ENCODE measurements around the gene IL1R2. TPM values are rescaled to one million over a fixed set of nuclear protein-coding genes. Genes with fewer than 3 reads are reported as not detected.

The IL1R2 gene
- total and polyA plus RNA-seq, 2 of the 8 experiments (the other 6 are each of a cell fraction or from before 2014, with no cell fraction given) = 0.06 TPM; not detected in 1

- Histone ChIP-seq H3K27ac (ENCODE audit: low read depth, low read length) (no peak overlapping the region), H3K36me3 (ENCODE audit: control insufficient read depth in 2 of 4, insufficient read depth in 4 of 4, low read length in 3 of 4) (no peaks in the 10 kb centered on the region), H3K79me2 (ENCODE audit: control insufficient read depth in 1 of 2, insufficient read depth in 2 of 2, low read length in 2 of 2) (no peaks in the 10 kb centered on the region), H3K4me2 (ENCODE audit: insufficient read depth in 1 of 2, low read depth in 2 of 2, low read length in 2 of 2) (no peak overlapping the region), H4K5ac (ENCODE audit: insufficient read length, low read depth, low read length) (no peak overlapping the region), H2BK120ac (replicated peaks; ENCODE audit: low read depth, low read length) (no peak overlapping the region), H2BK20ac (ENCODE audit: low read length) (no peak overlapping the region), H3K14ac (ENCODE audit: insufficient read length) (no peak overlapping the region), H3K9me3 (ENCODE audit: insufficient read depth in 2 of 2, low read depth in 1 of 2, low read length in 1 of 2) (no peaks in the 10 kb centered on the region), H3K18ac (ENCODE audit: extremely low read depth, low read length) (no peak overlapping the region), H2BK5ac (ENCODE audit: low read depth, low read length) (no peak overlapping the region), H3K23me2 (ENCODE audit: low read depth, low read length) (no peaks in the 10 kb centered on the region; the same call in 1 of the 2 replicates), H2AFZ (ENCODE audit: low read length) (no peak overlapping the region), H2AK5ac (ENCODE audit: low read depth, low read length) (no peak overlapping the region), H3K56ac (replicated peaks; ENCODE audit: insufficient read length, low read depth, low read length) (no peak overlapping the region), H3K27me3 (replicated peaks in 1 of 4; ENCODE audit: control insufficient read depth in 3 of 4, extremely low read depth in 1 of 4, insufficient read depth in 3 of 4, low read length in 3 of 4) (no peaks in the 10 kb centered on the region), H3K4me1 (replicated peaks in 1 of 4; ENCODE audit: control insufficient read depth in 3 of 4, insufficient read depth in 4 of 4, low read length in 3 of 4) (no peaks in the 10 kb centered on the region; a peak in 1 of 7 replicates), H3K79me1 (ENCODE audit: low read depth, low read length) (no peaks in the 10 kb centered on the region), H4K20me1 (replicated peaks in 1 of 2; ENCODE audit: control insufficient read depth in 1 of 2, insufficient read depth in 2 of 2, low read length in 2 of 2) (no peaks in the 10 kb centered on the region), H4K91ac (replicated peaks; ENCODE audit: insufficient read length, low read length) (no peak overlapping the region), H3K9ac (replicated peaks in 1 of 4; ENCODE audit: extremely low read depth in 1 of 4, low read depth in 3 of 4, low read length in 3 of 4) (no peak overlapping the region), H2BK15ac (ENCODE audit: low read length) (no peak overlapping the region), H3K4ac (replicated peaks; ENCODE audit: insufficient read length, low read depth, low read length) (no peak overlapping the region), H3K23ac (ENCODE audit: insufficient read length) (no peak overlapping the region), H3K4me3 (ENCODE audit: extremely low read depth in 1 of 4, insufficient read depth in 2 of 4, low read depth in 3 of 4, low read length in 4 of 4) (no peak overlapping the region), H4K8ac (ENCODE audit: extremely low read depth, insufficient read depth, low read length) (no peak overlapping the region), H2BK12ac (ENCODE audit: low read depth, low read length) (no peak overlapping the region)
- 0 out of 2 replicates have a peak, but pooled peaks have one; percentile 14 for TF ChIP-seq BACH1 (IDR thresholded peaks at IDR 0.05; ENCODE audit: low read length)
- TF ChIP-seq ZNF274 (IDR thresholded peaks at IDR 0.05; ENCODE audit: borderline replicate concordance, extremely low read depth, low read length) = no peak
- no peak for TF ChIP-seq RXRA (IDR thresholded peaks at IDR 0.05; ENCODE audit: insufficient read depth, low read depth, low read length)
- TF ChIP-seq CBX5 (IDR thresholded peaks at IDR 0.05; ENCODE audit: low read depth, low read length) = no peak
- no peak for TF ChIP-seq BRCA1 (IDR thresholded peaks at IDR 0.05; ENCODE audit: low read depth, low read length)
- 93% methylated on average over 12 of the region's 12 CpGs; no CpG with 5 or more reads in 1 of the 2 experiments for WGBS, 2 experiments (ENCODE audit: extremely low coverage in 1 of 2, insufficient coverage in 1 of 2, insufficient read length in 1 of 2, insufficient replicate concordance in 2 of 2, low coverage in 1 of 2, low lambda C conversion rate in 2 of 2, missing lambda C conversion rate in 1 of 2)
- FAIRE-seq = no peak
- POLR2A ChIA-PET (ENCODE audit: partially characterized antibody) = interaction anchor here (1.0 kb wide), 1 partner anchor 12 kb away, joined by 3 read pairs; no protein-coding TSS in a partner anchor
- no peak for DNase-seq (ENCODE audit: low read depth in 1 of 2, low spot score in 2 of 2)
- CTCF ChIA-PET (ENCODE audit: partially characterized antibody) = interaction anchor here (0.8 to 1.4 kb wide), 2 partner anchors 10 to 45 kb away, joined by 3 to 4 read pairs; no protein-coding TSS in a partner anchor
Measured at GRCh38 chr2:102065675-102066252, 74.0 kb downstream of the IL1R2 start.
